ENCODE results near the gene TBC1D3I. TPM values are rescaled to one million over a fixed set of nuclear protein-coding genes. Genes with fewer than 3 reads are reported as not detected.
"Not testable (repeated sequence)": the region's sequence is repeated elsewhere in the genome, so short reads cannot be mapped to it uniquely, and the experiment has no call there.

The TBC1D3I gene
- not detected for polyA plus RNA-seq (2013, experiment 1 of 2; ENCODE audit: insufficient read length)
- polyA plus RNA-seq (2013, experiment 2 of 2; ENCODE audit: insufficient read length) = 0.44 TPM

DNA sequence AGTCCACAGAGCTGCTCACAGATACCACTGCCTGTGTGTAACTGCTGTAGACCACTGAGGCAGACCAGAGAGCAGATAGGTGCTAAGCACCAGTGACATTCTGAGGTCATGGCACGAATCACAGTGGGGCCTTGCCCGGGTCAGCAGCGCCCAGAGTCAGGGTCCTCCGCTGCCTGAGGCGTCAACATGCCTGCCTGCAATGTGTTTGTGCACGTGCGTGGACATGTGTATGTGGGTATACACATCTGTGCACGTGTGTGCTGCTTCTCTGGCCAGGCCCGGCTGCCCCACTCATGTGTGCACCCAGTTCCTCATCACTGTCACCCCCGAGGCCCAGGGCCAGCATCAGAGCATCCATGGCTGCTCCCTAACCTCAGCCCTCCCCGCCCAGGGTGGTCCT, at the start of gene TBC1D3I:
TBC1D3I (minus strand) TSS at position 101 of the 400 bp plus-strand sequence. CDS start 1,585 bp downstream, outside the sequence.
- DNase-seq = not testable (repeated sequence)

DNA sequence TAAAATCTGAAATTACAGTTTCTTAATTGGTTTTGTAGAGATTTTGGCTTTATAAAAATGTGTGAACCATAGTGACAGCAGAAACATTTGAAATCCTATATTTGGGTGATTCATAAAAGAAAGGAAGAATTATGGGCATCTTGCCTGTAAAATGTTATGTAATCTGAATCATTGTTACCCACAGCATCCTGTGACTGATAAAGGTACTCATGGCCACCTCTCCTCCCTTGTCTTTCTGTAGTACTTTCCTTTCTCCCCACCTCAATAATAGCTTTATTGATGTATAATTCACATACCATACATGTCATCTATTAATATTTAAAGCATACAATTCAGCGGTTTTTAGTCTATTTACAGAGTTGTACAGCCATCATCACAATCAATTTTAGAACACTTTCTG, 30.8 kb upstream of the TBC1D3I start:
- not testable (repeated sequence) for DNase-seq

DNA sequence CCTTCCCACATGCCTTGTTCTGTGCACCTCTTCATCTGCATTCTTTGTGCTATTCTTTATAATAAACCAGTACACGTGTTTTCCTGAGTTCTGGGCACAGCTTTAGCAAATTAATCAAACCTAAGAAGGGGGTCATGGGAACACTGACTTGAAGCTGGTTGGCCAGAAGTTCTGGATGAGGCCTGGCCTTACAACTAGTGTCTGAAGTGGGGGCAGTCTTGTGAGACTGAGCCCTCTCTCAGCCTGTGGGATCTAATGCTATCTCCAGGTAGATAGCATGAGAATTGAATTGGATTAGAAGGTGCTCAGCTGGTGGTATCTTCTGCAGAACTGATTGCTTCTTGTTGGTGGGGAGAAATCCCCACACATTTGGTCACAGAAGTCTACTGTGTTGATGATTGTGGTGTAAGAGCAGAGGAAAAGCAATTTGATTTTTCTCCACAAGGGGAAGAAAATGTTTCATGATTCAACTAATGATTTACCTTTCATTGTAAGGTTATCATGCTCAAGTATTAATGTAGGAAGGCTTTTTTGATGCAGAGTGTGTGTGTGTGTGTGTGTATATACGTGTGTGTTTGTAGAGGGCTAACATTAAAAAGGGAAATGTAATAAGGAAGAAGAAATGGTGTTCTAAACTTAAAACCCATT, 25.7 kb upstream of the TBC1D3I start:
- DNase-seq = not testable (repeated sequence)

DNA sequence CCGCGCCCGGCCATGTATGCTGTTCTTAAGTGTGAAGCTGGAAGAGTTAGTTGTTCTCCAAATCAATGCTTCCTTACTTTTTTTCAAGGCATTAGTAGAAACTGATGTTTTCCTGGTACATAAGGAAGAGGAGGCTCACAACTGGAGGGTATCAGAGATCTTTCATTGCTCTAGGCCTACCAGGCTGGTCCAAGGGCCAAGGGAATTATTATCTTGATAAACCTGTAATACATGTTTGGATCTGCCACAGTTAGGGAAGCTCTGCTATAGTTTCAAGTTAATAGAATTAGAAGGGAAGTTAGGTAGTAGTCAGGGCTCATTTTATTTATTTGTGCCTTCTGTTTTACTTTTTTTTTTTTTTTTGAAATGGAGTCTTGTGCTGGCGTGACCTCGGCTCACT, 19.8 kb upstream of the TBC1D3I start:
- DNase-seq = not testable (repeated sequence)

DNA sequence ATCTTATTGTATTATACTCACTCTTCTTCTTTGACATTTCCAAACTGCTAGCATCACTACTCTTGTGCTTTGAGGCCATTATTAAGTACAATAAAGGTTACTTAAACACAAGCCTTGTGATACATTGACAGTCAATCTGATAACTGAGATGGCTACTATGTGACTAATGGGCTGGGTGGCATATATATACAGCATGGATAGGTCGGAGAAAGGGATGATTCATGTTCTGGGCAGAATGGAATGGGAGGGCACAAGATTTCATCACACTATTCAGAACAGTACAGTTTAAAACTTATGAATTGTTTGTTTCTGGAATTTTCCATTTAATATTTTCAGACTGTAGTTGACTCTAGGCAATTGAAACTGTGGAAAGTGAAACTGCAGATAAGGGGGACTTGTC, 18.9 kb upstream of the TBC1D3I start:
- not testable (repeated sequence) for DNase-seq

DNA sequence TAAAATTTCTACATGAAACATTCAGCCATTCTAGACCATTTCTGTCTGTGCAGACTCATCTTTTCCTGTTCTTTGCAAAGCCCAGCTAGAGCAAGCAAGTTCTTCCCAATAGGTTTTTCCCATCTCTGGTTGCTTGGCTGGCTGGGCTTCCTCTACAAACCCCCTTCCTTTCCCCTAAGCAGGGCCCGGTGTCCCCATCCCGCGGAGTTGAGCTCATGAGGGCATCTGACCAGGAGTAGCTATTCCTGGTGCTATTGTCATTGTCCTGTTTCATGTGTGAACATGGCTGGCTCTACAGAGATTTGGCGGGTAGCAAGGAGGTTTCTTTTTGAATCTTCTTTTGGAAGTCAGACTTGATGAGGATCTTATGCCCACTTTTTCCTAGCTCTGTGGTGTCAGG, 22.3 kb downstream of the TBC1D3I start:
- not testable (repeated sequence) for DNase-seq

DNA sequence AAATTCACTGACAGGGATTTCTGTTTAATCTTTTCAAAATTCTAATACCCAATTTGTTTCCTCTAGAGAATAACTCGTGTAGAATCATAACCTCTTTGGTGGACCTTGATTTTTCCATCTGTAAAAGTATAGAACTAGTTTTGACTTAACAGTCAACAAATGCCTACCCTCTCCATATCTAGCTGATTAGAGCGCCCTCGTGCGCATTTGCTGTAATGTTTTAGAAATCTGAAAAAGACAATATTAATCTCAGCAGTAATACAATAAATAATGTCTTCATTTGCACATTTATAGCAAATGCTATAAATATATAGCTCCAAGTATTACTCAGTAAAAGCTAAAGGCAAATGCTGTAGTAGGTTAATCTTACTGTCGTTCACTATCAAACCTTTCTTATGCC, 34.7 kb downstream of the TBC1D3I start:
- DNase-seq = not testable (repeated sequence)

DNA sequence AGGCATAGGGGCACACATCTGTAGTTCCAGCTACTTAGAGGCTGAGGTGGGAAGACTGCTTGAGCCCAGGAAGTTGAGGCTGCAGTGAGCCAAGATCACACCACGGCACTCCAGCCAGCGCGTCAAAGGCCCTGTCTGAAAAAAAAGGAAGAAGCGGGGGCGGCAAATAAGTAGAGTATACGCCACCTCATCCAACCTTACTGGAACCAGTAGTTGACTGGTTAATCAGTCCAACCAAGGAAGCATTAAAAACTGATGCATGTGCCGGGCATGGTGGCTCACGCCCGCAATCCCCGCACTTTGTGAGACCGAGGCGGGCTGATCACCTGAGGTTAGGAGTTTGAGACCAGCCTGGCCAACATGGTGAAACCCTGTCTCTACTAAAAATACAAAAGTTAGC, 41.4 kb downstream of the TBC1D3I start:
- not testable (repeated sequence) for DNase-seq

DNA sequence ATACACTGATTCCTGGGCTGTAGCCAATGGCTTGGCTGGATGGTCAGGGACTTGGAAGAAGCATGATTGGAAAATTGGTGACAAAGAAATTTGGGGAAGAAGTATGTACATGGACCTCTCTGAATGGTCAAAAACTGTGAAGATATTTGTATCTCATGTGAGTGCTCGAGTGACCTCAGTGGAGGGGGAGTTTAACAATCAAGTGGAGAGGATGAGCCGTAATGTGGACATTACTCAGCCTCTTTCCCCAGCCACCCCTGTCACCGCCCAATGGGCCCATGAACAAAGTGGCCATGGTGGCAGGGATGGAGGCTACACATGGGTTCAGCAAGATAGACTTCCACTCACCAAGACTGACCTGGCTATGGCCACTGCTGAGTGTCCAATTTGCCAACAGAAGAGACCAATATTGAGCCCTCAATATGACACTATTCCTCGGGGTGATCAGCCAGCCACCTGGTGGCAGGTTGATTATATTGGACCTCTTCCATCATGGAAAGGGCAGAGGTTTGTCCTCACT, 42.7 kb downstream of the TBC1D3I start:
- not testable (repeated sequence) for DNase-seq

DNA sequence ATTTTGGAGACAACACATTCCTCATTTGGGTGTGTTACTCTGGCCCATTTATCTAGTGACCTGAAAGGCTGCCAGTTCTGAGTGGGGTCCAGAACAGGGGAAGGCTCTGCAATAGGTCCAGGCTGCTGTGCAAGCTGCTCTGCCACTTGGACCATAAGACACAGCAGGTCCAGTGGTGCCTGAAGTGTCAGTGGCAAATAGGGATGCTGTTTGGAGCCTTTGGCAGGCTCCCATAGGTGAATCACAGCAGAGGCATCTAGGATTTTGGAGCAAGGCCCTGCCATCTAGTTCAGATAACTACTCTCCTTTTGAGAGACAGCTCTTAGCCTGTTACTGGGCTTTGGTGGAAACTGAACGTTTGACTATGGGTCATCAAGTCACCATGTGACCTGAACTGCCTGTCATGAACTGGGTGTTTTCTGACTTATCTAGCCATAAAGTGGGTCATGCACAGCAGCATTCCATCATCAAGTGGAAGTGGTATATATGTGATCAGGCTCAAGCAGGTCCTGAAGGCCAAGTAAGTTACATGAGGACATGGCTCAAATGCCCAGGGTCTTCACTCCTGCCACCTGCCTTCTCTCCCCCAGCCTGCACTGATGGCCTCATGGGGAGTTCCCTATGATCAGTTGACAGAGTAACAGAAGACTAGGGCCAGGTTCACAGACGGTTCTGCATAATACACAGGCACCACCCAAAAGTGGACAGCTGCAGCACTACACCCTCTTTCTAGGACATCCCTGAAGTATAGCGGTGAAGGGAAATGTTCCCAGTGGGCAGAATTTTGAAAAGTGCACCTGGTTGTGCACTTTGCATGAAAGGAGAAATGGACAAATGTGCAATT, 43.4 kb downstream of the TBC1D3I start:
- DNase-seq = not testable (repeated sequence)

DNA sequence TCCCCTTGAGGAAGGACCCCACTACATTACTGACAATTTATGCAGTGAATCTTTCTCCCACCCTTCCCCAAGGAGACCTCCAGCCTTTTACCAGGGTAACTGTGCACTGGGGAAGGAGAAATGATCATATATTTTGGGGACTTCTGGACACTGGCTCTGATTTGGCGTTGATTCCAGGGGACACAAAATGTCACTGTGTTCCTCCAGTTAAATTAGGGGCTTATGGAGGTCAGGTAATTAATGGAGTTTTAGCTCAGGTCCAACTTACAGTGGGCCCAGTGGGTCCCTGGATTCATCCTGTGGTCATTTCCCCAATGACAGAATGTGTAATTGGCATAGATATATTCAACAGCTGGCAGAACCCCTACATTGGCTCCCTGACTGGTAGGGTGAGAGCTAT, 44.8 kb downstream of the TBC1D3I start:
- DNase-seq = not testable (repeated sequence)

DNA sequence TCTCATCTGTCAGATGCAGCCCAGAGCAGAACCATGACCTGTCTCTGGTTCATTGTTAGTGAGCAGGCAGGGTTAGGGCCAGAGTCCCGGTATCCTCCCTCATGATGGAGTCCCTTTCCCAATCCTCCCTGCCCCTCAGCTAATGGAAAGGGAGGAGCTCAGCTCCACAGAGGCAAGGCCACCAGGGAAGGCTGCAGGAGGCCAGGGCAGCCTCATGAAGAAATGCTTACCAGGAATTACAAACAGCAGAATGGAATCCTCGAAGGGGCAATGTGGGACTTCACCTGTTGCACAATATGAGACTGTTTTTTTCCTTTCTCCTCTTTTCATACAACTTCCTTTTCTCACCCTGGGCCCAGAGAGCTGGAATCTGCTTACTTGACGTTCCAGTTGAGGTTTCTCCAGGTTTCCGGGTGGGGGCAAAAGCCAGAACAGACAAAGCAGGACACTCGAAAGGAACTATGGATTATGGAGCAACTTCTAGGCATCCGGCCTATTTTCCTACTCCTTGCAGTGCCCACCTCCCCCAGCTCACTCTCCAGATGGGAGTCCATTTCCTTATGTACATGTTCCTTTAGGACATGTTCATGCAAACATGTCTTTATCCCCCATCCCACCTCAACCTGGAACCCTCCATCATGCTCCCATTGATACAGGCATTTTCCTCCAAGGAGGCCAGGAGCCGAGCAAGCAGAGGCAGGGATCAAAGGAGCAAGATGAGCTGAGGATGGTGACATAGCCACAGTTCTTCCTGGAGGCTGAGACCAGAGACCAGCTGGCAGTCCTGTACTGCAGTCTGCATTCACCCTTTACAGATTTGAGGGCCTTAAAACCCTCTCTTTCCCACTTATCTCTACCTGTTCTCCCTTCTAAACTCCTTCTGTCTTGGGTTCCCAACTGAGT, 48.7 kb downstream of the TBC1D3I start:
- not testable (repeated sequence) for DNase-seq

DNA sequence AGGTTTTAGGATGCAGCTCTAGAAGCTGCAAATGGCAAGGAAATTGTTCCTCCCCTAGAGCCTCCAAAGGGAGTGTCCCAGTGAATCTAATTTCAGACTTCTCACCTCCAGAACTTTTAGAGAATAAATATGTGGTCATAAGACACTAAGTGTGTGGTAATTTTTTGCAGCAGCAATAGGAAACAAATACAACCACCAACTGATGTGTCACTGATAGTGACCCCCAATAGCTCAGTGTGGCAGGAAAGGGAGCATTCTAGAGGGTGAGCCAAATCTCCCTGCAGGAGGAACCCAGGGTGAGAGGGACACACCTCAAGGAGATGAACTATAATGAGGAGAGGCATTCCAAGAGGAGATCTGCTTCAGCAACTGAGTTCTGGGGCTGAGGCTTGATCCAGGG, 49.5 kb downstream of the TBC1D3I start:
- DNase-seq = no peak

DNA sequence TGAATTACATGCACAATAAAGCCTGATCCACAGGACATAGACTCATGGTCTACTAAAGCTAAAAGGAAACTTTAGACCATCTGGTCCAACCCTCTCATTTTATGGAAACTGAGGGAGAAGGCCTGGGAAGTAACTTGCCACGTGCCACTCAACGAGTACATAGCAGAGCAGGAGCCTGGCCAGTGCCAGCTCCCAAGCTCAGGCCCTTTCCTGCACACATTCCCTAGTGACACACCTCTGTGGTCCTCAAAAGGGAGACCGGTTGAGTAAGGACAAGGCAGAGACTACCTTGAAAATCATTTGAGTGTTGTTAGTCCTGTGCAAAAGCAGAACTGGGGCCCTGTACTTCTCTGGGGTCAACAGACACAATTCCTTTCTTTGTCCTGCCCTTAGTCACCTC, 50.7 kb downstream of the TBC1D3I start:
- DNase-seq = no peak

DNA sequence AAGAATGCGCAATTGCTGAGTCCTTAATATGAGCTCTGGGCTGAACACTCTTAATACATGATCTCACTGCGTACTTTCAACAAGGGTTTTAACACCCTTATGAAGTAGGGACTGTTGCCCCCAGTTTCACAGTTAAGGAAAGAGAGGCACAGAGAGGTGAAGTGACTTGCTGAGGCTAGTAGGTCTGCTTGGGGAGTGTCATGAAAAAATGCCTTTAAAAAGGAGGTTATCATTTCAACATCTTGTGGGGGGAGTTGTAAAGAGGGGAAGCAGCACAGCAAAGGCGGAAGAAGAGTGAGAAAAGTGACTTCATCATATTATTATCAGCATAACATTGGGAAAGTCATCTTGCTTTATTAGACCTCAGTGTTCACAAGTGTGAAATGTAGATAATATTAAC, 51.4 kb downstream of the TBC1D3I start:
- DNase-seq = no peak

DNA sequence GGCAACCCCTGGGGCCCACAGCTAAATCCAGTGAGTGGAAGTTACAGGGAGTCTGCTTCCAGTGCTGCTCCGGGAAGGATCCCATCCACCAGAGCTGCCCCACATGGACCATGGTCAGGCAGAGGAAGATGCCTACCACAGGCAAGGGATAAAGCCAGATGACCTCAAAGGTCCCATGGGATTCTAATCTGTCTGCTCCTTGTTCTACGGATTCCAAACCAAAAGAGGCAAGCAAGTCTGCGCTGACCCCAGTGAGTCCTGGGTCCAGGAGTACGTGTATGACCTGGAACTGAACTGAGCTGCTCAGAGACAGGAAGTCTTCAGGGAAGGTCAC, 52.1 kb downstream of the TBC1D3I start:
- no peak for DNase-seq

DNA sequence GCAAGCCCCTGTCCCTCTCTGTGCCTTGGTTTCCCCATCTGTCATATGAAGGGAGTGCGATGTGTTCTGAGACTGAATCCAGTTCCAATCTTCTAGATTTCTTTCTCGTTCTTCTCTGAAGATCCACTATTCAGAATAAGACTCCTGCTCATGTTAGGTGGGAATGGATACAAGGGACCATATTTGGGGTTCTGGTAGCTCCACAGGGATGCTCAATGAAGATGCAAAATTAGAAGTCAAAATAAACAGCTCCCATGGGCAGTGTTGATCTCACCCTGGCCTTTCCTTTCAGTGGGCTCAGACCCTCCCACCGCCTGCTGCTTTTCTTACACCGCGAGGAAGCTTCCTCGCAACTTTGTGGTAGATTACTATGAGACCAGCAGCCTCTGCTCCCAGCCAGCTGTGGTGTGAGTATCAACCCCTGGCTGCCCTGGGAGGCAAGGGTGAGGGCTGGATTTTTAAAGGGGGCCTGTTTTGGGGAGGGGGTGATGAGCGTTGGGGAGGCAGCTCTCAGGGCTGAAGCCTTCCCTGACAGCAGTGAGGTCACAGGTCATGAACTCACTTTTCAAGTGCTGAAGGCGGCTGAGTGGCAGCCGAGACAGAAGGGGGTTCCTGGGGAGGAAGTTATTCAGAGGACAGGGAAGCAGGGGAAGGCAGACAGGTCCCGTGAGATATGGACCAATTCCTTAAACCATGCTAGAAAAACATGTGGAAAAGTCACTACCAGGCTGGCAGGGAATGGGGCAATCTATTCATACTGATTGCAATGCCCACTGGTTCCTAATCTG, 52.7 kb downstream of the TBC1D3I start:
- not testable (repeated sequence) for DNase-seq

DNA sequence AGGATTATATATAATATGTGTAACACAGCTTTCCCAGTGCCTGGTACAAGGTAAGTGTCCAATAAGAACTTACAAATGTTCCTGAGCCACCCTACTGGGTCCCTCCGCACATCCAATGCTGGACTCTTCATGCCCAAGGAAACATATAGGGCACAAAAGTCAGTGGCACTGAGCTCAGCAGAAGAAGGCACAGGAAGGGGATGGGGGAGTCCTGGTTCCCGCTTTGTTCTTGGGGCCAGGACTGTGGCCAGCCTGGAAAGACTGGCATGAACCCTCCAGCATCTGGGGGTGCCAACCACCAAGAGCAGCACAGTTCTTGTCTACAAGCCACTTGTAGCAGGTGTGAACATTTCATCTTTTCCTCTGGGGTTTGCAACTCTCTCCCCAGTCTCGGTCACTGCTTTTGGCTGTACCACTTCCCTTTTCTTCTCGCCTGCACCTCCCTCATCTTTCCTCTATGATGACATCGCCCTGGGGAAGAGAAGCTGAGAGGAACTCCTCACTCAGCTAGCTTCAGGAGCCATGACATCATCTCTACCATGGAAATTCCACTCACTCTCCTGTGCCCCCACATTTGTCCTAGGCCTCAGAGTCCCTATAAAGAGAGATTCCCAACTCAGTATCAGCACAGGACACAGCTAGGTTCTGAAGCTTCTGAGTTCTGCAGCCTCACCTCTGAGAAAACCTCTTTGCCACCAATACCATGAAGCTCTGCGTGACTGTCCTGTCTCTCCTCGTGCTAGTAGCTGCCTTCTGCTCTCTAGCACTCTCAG, 53.7 kb downstream of the TBC1D3I start, which contains the start of gene CCL4L2:
CCL4L2 (plus strand) TSS at position 625 of the 773 bp plus-strand sequence.
- DNase-seq = not testable (repeated sequence)

DNA sequence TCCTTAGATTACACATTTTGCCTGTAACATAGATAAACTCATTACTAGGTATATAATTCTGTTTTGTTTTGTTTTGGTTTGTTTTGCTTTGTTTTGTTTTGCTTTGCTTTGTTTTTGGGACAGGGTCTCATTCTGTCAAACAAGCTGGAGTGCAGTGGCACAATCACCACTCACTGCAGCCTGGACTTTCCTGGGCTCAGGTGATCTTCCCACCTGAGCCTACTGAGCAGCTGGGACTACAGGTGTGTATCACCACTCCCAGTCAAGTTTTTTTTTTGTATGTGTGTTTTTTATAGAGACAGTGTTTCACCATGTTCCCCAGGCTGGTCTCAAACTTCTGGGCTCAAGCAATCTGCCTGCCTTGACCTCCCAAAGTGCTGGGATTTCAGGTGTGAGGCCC, 54.8 kb downstream of the TBC1D3I start:
- DNase-seq = no peak

DNA sequence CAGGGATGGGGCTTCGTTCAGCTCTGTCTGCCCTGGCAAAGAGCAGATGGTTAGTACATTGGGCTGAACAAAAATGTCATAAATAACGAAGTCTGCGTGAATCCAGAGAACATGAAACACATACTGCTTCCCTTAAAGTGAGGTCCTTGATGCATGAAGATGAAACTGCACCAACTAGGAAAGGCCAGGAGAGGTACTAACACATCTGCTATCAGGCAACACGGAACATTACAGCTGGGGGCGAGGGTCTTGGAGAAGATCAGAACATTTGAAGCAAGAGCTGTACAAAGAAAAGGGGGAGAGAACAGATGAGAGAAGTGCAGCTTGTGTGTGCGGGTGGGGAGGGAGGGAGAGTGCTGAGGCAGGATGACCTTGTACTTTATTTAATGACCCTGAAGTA, 57.0 kb downstream of the TBC1D3I start:
- not testable (repeated sequence) for DNase-seq

DNA sequence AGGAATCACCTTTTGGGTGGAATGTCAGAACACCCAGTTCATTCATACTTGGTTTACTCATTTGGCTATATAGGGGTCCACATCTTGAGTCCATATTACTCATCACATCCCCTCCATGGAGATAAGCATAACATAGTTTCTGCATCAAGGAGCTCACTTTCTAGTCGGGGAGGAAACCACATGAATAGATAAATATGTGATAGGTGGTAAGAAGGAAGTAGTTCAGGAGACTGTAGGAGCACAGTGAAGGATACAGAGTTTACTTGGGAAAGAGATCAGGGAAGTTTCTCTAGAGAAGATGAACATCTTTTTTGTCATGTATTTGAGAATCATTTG, 57.9 kb downstream of the TBC1D3I start:
- not testable (repeated sequence) for DNase-seq

Measured in fibroblast of skin of back (primary cell).